Activated B cell treated with CpG ODN at 0.5 μM for 24 hours (primary cell): ENCODE measurements around the gene FLOT2. TPM values are rescaled to one million over a fixed set of nuclear protein-coding genes. Genes with fewer than 3 reads are reported as not detected.
A peak's percentile ranks its signal among the peaks of the same experiment; 100 is the strongest.

Source experiments
- ATAC-seq: fragments of 200-7000 bp; cut with Tn5 transposase; one replicate; pipeline ENCODE4 v1.10.0; 2021; ENCODE audit warnings: low read depth, mild to moderate bottlenecking, moderate library complexity
- CTCF ChIA-PET: fragments of 350-600 bp; sonication (Branson Sonifier 250); formaldehyde crosslinking; loops from one replicate; lab custom pipeline; 2021; ENCODE audit warnings: antibody characterized with exemption; lab: Charles Lee
- POLR2A ChIA-PET: fragments of 350-600 bp; sonication (Branson Sonifier 250); formaldehyde crosslinking; loops from one replicate; lab custom pipeline; 2021; ENCODE audit warnings: antibody characterized with exemption; lab: Charles Lee
- DNase-seq: peaks from one replicate; pipeline ENCODE4 v3.0.0; 2022
- H3K27ac Mint-ChIP-seq: one replicate; pipeline ENCODE4 v1.8.0; 2020; ENCODE audit warnings: mixed read lengths
- H3K27me3 Mint-ChIP-seq: one replicate; pipeline ENCODE4 v1.8.0; 2021; ENCODE audit warnings: mixed read lengths
- H3K36me3 Mint-ChIP-seq: one replicate; pipeline ENCODE4 v1.8.0; 2021; ENCODE audit warnings: low read depth, mixed read lengths
- H3K4me1 Mint-ChIP-seq: one replicate; pipeline ENCODE4 v1.8.0; 2021; ENCODE audit warnings: mixed read lengths
- H3K4me3 Mint-ChIP-seq: one replicate; pipeline ENCODE4 v1.8.0; 2020; ENCODE audit warnings: mild to moderate bottlenecking, mixed read lengths
- H3K9me3 Mint-ChIP-seq: one replicate; pipeline ENCODE4 v1.8.0; 2020; ENCODE audit warnings: mixed read lengths
- CTCF ChIP-seq: fragments of 200-600 bp; IDR thresholded peaks from one replicate; pipeline ENCODE4 v1.8.0; 2022; ENCODE audit warnings: antibody characterized with exemption, mild to moderate bottlenecking
- intact Hi-C: fragments of 100-400 bp; cut with micrococcal nuclease; formaldehyde crosslinking; loops from one replicate; pipeline ENCODE4 v1.15.1; 2024
- total RNA-seq: library from RNA; stranded (reverse); gene quantifications from 2 replicates; pipeline ENCODE4 v1.2.3, GENCODE V29; 2022

The FLOT2 gene
- total RNA-seq, 1 donor from 2014 or later = 321 TPM

- Mint-ChIP-seq H3K4me3 (peak overlapping the region; percentile 50), H3K4me1 (peaks cover 30% of the 10 kb centered on the region), H3K36me3 (no peaks in the 10 kb centered on the region), H3K27ac (peak overlapping the region; percentile 95), H3K9me3 (no peaks in the 10 kb centered on the region), H3K27me3 (no peaks in the 10 kb centered on the region)
- intact Hi-C loops = loop anchor here (1.0 to 2.0 kb wide), 3 partner anchors 17 to 23 kb away; no protein-coding TSS in a partner anchor
- CTCF ChIA-PET = interaction anchor here (0.7 to 2.2 kb wide), 7 partner anchors 22 to 144 kb away, joined by 3 to 6 read pairs (median 4); partner anchors contain the start of genes FLOT2 and TLCD1
- DNase-seq (no peak), ATAC-seq (peak; percentile 99)
- POLR2A ChIA-PET = interaction anchor here (0.5 to 3.2 kb wide), 16 partner anchors 9 to 294 kb away, joined by 3 to 33 read pairs (median 10); partner anchors contain the start of genes DHRS13, FAM222B, FLOT2 and NEK8
- TF ChIP-seq CTCF = no peak
These were observed 26.4 kb downstream of the FLOT2 start for GRCh38 chr17:28871056-28871579.

GRCh38 chr17:28867276-28867675, 30.3 kb downstream of the FLOT2 start:
- Mint-ChIP-seq H3K4me3 (no peak overlapping the region), H3K36me3 (no peaks in the 10 kb centered on the region), H3K27ac (no peak overlapping the region), H3K4me1 (peaks cover 30% of the 10 kb centered on the region), H3K9me3 (no peaks in the 10 kb centered on the region), H3K27me3 (no peaks in the 10 kb centered on the region)
- DNase-seq (no peak), ATAC-seq (no peak)
- no peak for TF ChIP-seq CTCF
- ChIA-PET CTCF (interaction anchor here (0.8 kb wide), 1 partner anchor 102 kb away, joined by 3 read pairs; no protein-coding TSS in a partner anchor), POLR2A (interaction anchor here (0.6 to 1.6 kb wide), 2 partner anchors 23 to 30 kb away, joined by 3 to 9 read pairs; partner anchors contain the start of gene FLOT2)
- intact Hi-C loops = no loop called here

- ATAC-seq = peak; percentile 98
- peaks cover 19% of the 10 kb centered on the region for H3K4me1 Mint-ChIP-seq
- ChIA-PET POLR2A (interaction anchor here (0.6 to 1.9 kb wide), 10 partner anchors 11 to 142 kb away, joined by 3 to 13 read pairs (median 4); partner anchors contain the start of genes ERAL1, FAM222B, FLOT2 and PHF12), CTCF (interaction anchor here (0.8 to 1.8 kb wide), 5 partner anchors 32 to 139 kb away, joined by 3 to 5 read pairs (median 3); partner anchors contain the start of genes DHRS13, FLOT2 and TLCD1)
- H3K36me3 Mint-ChIP-seq = peaks cover 5% of the 10 kb centered on the region
- intact Hi-C loops = loop anchor here (1.0 kb wide), 1 partner anchor 37 kb away; the partner anchor contains the start of gene DHRS13
- peak overlapping the region; percentile 46 for H3K4me3 Mint-ChIP-seq
- H3K27ac Mint-ChIP-seq = peak overlapping the region; percentile 76
- H3K9me3 Mint-ChIP-seq = no peaks in the 10 kb centered on the region
- H3K27me3 Mint-ChIP-seq = no peaks in the 10 kb centered on the region
- no peak for DNase-seq
- no peak for TF ChIP-seq CTCF
These were observed 31.4 kb downstream of the FLOT2 start for GRCh38 chr17:28865946-28866752.

- H3K27ac Mint-ChIP-seq = peak overlapping the region; percentile 76
- H3K27me3 Mint-ChIP-seq = no peaks in the 10 kb centered on the region
- H3K4me1 Mint-ChIP-seq = peaks cover 14% of the 10 kb centered on the region
- H3K36me3 Mint-ChIP-seq = peaks cover 11% of the 10 kb centered on the region
- DNase-seq = no peak
- no peak for TF ChIP-seq CTCF
- H3K9me3 Mint-ChIP-seq = no peaks in the 10 kb centered on the region
- no peak overlapping the region for H3K4me3 Mint-ChIP-seq
- intact Hi-C loops = no loop called here
- POLR2A ChIA-PET = interaction anchor here (0.6 to 1.9 kb wide), 11 partner anchors 10 to 1274 kb away, joined by 3 to 13 read pairs (median 4); partner anchors contain the start of genes ERAL1, FAM222B, FLOT2 and PHF12
- ATAC-seq = peak; percentile 30
- CTCF ChIA-PET = interaction anchor here (0.9 to 1.8 kb wide), 4 partner anchors 33 to 138 kb away, joined by 3 to 5 read pairs (median 4); partner anchors contain the start of genes DHRS13, FLOT2 and TLCD1
These were observed 32.3 kb downstream of the FLOT2 start for GRCh38 chr17:28864991-28865849.
